CD4-positive, alpha-beta memory T cell (primary cell): ENCODE data around the gene CCDC87. TPM values are rescaled to one million over a fixed set of nuclear protein-coding genes. Genes with fewer than 3 reads are reported as not detected.
"Not testable (repeated sequence)": the region's sequence is repeated elsewhere in the genome, so short reads cannot be mapped to it uniquely, and the experiment has no call there.

ENCODE experiments used
- CTCF ChIA-PET: fragments of 350-600 bp; sonication (Branson Sonifier 250); formaldehyde crosslinking; loops from one replicate; lab custom pipeline; 2021; ENCODE audit warnings: inconsistent platforms; ENCODE audit not compliant: partially characterized antibody; lab: Charles Lee
- POLR2A ChIA-PET: fragments of 350-600 bp; sonication (Branson Sonifier 250); formaldehyde crosslinking; loops from one replicate; lab custom pipeline; 2021; ENCODE audit not compliant: partially characterized antibody; lab: Charles Lee
- DNase-seq, 5 donors: peaks; one replicate each; pipeline versions ENCODE4 v3.0.0 to v3.0.0-alpha.2; 2020 to 2022; ENCODE audit warnings: mixed read lengths in 1 of 5
- H3K27ac ChIP-seq: one replicate; pipeline ENCODE4 v1.7.0; 2013; ENCODE audit warnings: low read depth, low read length
- H3K27me3 ChIP-seq: 2 replicates; pipeline ENCODE4 v1.7.0; 2013; ENCODE audit warnings: mild to moderate bottlenecking, low read length, moderate library complexity; ENCODE audit not compliant: insufficient read depth
- H3K36me3 ChIP-seq: 2 replicates; pipeline ENCODE4 v1.7.0; 2013; ENCODE audit warnings: mild to moderate bottlenecking, low read length, moderate library complexity; ENCODE audit not compliant: insufficient read depth
- H3K4me1 ChIP-seq: 2 replicates; pipeline ENCODE4 v1.7.0; 2013; ENCODE audit warnings: mild to moderate bottlenecking, low read length, moderate library complexity; ENCODE audit not compliant: insufficient read depth
- H3K4me3 ChIP-seq, 2 donors: one replicate each; pipeline ENCODE4 v1.7.0; 2013; ENCODE audit warnings: low read length in 2 of 2, mild to moderate bottlenecking in 1 of 2
- H3K9me3 ChIP-seq, 2 donors: one replicate each; pipeline ENCODE4 v1.7.0; 2013; ENCODE audit warnings: low read length in 2 of 2, control low read depth in 1 of 2; ENCODE audit not compliant: control insufficient read depth in 1 of 2
- H3K27ac Mint-ChIP-seq, 7 donors: one replicate each; pipeline ENCODE4 v1.8.0; 2020 to 2021; ENCODE audit warnings: mixed read lengths in 7 of 7, mild to moderate bottlenecking in 6 of 7, inconsistent platforms in 3 of 7, moderate library complexity in 3 of 7
- H3K27me3 Mint-ChIP-seq, 2 donors: one replicate each; pipeline ENCODE4 v1.8.0; 2020 to 2021; ENCODE audit warnings: mixed read lengths in 2 of 2
- H3K36me3 Mint-ChIP-seq, 2 donors: one replicate each; pipeline ENCODE4 v1.8.0; 2020 to 2021; ENCODE audit warnings: mixed read lengths in 2 of 2, inconsistent platforms in 1 of 2, mild to moderate bottlenecking in 1 of 2
- H3K4me1 Mint-ChIP-seq, 4 donors: one replicate each; pipeline ENCODE4 v1.8.0; 2020 to 2021; ENCODE audit warnings: mixed read lengths in 4 of 4, mild to moderate bottlenecking in 1 of 4
- H3K4me3 Mint-ChIP-seq, 8 donors: one replicate each; pipeline ENCODE4 v1.8.0; 2020 to 2021; ENCODE audit warnings: mixed read lengths in 8 of 8, mild to moderate bottlenecking in 7 of 8, moderate library complexity in 6 of 8, inconsistent platforms in 3 of 8
- H3K9me3 Mint-ChIP-seq, 8 donors: one replicate each; pipeline ENCODE4 v1.8.0; 2020 to 2021; ENCODE audit warnings: mixed read lengths in 8 of 8, mild to moderate bottlenecking in 5 of 8, inconsistent platforms in 3 of 8, moderate library complexity in 1 of 8
- intact Hi-C: fragments of 100-400 bp; cut with micrococcal nuclease; formaldehyde crosslinking; loops from one replicate; pipeline ENCODE4 v1.15.1; 2023
- polyA plus RNA-seq, 2 donors: library from polyadenylated mRNA; unstranded; fragments of 300-500 nt; fragmentation: Illumina TruSeq; gene quantifications; one replicate each; pipeline ENCODE4 v1.2.3, GENCODE V29; 2021
- total RNA-seq, 2 experiments: library from RNA; stranded (reverse); gene quantifications; one replicate each; pipeline ENCODE4 v1.2.3, GENCODE V29; 2021

Gene CCDC87
- total and polyA plus RNA-seq, 4 experiments from 2014 or later: 0.34 TPM; not detected in 3

DNA sequence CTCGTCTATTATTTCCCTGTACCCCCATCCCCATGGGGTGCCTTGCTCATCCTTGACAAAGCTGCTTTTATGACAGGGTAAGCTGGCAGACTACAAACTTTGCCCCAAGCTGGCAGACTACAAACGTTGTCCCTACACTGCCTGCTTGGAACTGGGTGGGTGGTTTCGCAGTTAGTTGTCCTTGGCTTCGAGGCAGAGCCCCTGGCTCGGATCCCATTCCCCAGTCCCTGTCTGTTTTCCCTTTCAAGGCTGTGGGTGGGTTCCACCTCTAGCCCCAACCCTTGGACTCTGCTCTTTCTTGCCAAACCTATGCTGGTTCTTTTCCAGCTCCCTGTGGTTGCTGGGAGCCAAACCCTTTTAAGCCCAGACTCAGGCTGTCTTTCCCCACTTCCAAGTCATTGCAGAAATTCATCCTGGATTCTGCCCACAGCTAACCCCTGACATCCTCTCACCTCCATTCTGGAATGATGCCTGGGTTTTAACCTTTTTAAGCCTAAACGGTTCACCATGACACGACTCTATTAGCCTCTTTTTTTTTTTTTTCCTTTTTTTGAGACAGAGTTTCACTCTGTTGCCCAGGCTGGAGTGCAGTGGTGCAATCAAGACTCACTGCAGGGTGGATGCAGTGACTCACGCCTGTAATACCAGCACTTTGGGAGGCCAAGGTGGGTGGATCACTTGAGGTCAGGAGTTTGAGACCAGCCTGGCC lies 14.4 kb upstream of the CCDC87 start:
- Histone ChIP-seq H3K36me3 (peaks cover 18% of the 10 kb centered on the region), H3K4me1 (peaks cover 11% of the 10 kb centered on the region), H3K27ac (no peak overlapping the region), H3K27me3 (no peaks in the 10 kb centered on the region), H3K4me3 (no peak overlapping the region), H3K9me3 (no peaks in the 10 kb centered on the region)
- peaks cover 0 to 19% of the 10 kb centered on the region in 2 donors for H3K36me3 Mint-ChIP-seq
- H3K27me3 Mint-ChIP-seq: no peaks in the 10 kb centered on the region
- CTCF ChIA-PET: interaction anchor here (1.7 kb wide), 1 partner anchor 29 kb away, joined by 6 read pairs; no protein-coding TSS in a partner anchor
- intact Hi-C loops: no loop called here
- H3K4me1 Mint-ChIP-seq: peaks cover 6 to 13% (median 11%) of the 10 kb centered on the region in 4 donors
- H3K9me3 Mint-ChIP-seq: no peaks in the 10 kb centered on the region
- peak overlapping the region in 1 of 7 donors; percentile 83 for H3K27ac Mint-ChIP-seq
- no peak for DNase-seq
- POLR2A ChIA-PET: interaction anchor here (1.0 to 3.8 kb wide), 3 partner anchors 9 to 31 kb away, joined by 3 to 19 read pairs (median 8); partner anchors contain the start of genes RBM14 and RBM4
- no peak overlapping the region for H3K4me3 Mint-ChIP-seq

DNA sequence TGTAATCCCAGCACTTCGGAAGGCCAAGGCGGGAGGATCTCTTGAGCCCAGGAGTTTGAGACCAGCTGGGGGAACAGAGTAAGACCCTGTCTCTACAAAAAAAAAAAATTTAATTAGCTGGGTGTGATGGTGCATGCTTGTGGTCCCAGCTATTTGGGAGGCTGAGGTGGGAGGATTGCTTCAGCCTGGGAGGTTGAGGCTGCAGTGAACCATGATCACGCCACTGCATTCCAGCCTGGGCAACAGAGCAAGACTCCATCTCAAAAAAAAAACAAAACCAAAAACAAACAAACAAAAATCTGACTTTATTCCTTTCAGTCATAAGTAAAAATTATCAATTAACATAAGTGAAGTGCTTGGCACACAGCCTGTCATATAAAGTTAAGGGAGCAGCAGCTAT lies 13.7 kb upstream of the CCDC87 start:
- Histone ChIP-seq H3K36me3 (peaks cover 20% of the 10 kb centered on the region), H3K4me1 (peaks cover 11% of the 10 kb centered on the region)
- H3K27ac Mint-ChIP-seq, H3K4me3 ChIP-seq, intact Hi-C loops, H3K27ac ChIP-seq, H3K9me3 Mint-ChIP-seq, H3K27me3 Mint-ChIP-seq, H3K9me3 ChIP-seq, H3K4me3 Mint-ChIP-seq, DNase-seq, H3K27me3 ChIP-seq: not testable (repeated sequence)
- ChIA-PET CTCF (interaction anchor here (1.0 to 1.7 kb wide), 3 partner anchors 14 to 29 kb away, joined by 3 to 6 read pairs (median 6); partner anchors contain the start of genes CCDC87 and CCS), POLR2A (interaction anchor here (1.0 to 3.8 kb wide), 3 partner anchors 10 to 32 kb away, joined by 3 to 19 read pairs (median 8); partner anchors contain the start of genes RBM14 and RBM4)
- Mint-ChIP-seq H3K4me1 (peaks cover 6 to 13% (median 11%) of the 10 kb centered on the region in 4 donors), H3K36me3 (peaks cover 0 to 23% of the 10 kb centered on the region in 2 donors)

DNA sequence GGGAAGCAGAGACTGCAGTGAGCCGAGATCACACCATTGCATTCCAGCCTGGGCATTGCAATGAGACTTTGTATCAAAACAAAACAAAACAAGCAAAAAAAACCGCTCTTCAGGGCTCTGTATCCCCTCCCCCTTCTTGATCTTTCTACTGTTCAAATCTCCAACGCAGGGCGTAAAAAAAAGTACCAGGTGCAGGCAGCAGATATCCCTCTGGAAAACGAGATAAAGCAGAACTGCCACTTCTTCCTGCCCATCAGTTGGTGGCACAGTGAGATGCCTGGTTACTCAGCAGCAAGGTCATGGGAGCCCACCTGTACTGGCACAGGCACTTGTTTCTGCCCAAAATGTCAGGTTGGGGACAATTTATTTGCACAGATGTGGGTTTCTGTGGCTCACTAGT lies 11.3 kb upstream of the CCDC87 start:
- peaks cover 0 to 31% of the 10 kb centered on the region in 2 donors for H3K36me3 Mint-ChIP-seq
- Histone ChIP-seq H3K36me3 (peaks cover 20% of the 10 kb centered on the region), H3K4me3 (no peak overlapping the region), H3K27me3 (no peaks in the 10 kb centered on the region), H3K27ac (no peak overlapping the region), H3K4me1 (no peaks in the 10 kb centered on the region), H3K9me3 (no peaks in the 10 kb centered on the region)
- H3K27ac Mint-ChIP-seq: no peak overlapping the region
- no peaks in the 10 kb centered on the region for H3K4me1 Mint-ChIP-seq
- no peaks in the 10 kb centered on the region for H3K9me3 Mint-ChIP-seq
- ChIA-PET CTCF (no interaction called here), POLR2A (interaction anchor here (3.8 kb wide), 1 partner anchor 12 kb away, joined by 19 read pairs; the partner anchor contains the start of gene RBM14)
- H3K4me3 Mint-ChIP-seq: no peak overlapping the region
- intact Hi-C loops: no loop called here
- no peak for DNase-seq
- no peaks in the 10 kb centered on the region for H3K27me3 Mint-ChIP-seq

- H3K27ac ChIP-seq: no peak overlapping the region
- no peaks in the 10 kb centered on the region for H3K27me3 ChIP-seq
- H3K4me1 ChIP-seq: no peaks in the 10 kb centered on the region
- H3K4me3 ChIP-seq: no peak overlapping the region
- Mint-ChIP-seq H3K36me3 (peaks cover 0 to 33% of the 10 kb centered on the region in 2 donors), H3K4me3 (no peak overlapping the region), H3K27me3 (no peaks in the 10 kb centered on the region), H3K9me3 (no peaks in the 10 kb centered on the region), H3K4me1 (no peaks in the 10 kb centered on the region), H3K27ac (peak overlapping the region in 1 of 7 donors; percentile 70)
- ChIA-PET CTCF (no interaction called here), POLR2A (interaction anchor here (0.8 to 2.4 kb wide), 2 partner anchors 14 to 40 kb away, joined by 3 to 8 read pairs; partner anchors contain the start of gene RBM14)
- H3K9me3 ChIP-seq: no peaks in the 10 kb centered on the region
- DNase-seq: no peak
- H3K36me3 ChIP-seq: peaks cover 20% of the 10 kb centered on the region
- intact Hi-C loops: no loop called here
These were observed 10.2 kb upstream of the CCDC87 start for GRCh38 chr11:66603072-66603471.

DNA sequence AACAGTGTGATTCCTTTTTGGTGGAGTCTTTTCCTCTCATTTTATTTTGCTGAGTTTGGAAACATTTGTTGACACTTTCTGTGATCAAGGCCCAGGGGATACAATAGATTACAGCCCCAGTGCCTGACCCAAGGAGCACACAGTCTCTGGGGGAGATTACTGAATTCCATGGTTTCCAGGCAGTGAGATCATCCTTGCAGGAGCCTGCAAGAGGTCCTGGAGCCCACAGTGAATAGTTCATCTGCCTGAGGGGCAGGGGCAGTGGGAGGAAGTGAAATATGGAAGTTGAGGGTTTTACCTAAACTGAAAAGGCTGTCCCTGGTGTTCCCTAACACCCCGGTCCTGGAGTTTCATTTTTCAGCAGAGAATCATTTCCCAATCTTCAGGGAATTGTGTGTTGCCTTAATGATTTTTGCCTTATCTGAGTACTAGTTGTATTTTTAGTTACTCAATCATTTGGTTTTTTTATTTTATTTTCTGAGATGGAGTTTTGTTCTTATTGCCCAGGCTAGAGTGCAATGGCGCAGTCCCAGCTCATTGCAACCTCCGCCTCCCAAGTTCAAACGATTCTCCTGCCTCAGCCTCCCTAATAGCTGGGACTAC lies 7.9 kb upstream of the CCDC87 start:
- peak overlapping the region in 1 of 7 donors; percentile 64 for H3K27ac Mint-ChIP-seq

DNA sequence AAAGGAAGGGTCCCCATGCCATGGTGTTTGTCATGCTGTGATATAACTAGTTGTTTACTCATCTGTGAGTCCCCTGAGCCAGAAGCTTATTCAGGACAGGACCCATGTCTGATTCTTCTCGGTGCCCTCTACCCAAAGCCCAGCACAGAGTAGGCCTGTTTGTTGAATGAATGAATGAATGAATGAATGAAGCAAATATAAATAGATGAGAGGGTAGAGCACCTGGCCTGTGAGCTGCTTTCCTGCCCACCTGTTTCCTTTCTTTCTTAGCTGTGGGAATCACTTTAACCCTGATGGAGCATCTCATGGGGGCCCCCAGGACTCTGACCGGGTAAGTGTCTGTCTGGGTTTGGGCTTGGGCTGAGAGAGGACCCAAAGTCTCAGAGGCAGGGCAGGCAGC lies 7.4 kb upstream of the CCDC87 start:
- H3K36me3 ChIP-seq: peaks cover 12% of the 10 kb centered on the region
- H3K9me3 Mint-ChIP-seq: no peaks in the 10 kb centered on the region
- CTCF ChIA-PET: no interaction called here
- no peaks in the 10 kb centered on the region for H3K9me3 ChIP-seq
- H3K4me3 Mint-ChIP-seq: no peak overlapping the region
- peaks cover 2 to 10% (median 6%) of the 10 kb centered on the region in 4 donors for H3K4me1 Mint-ChIP-seq
- H3K4me3 ChIP-seq: no peak overlapping the region
- intact Hi-C loops: no loop called here
- H3K27me3 ChIP-seq: no peaks in the 10 kb centered on the region
- no peak for DNase-seq
- H3K27me3 Mint-ChIP-seq: no peaks in the 10 kb centered on the region
- H3K36me3 Mint-ChIP-seq: peaks cover 0 to 25% of the 10 kb centered on the region in 2 donors
- peak overlapping the region in 1 of 7 donors; percentile 64 for H3K27ac Mint-ChIP-seq
- H3K27ac ChIP-seq: no peak overlapping the region
- POLR2A ChIA-PET: interaction anchor here (0.8 to 1.2 kb wide), 2 partner anchors 10 to 17 kb away, joined by 4 to 5 read pairs; partner anchors contain the start of gene RBM14
- peaks cover 9% of the 10 kb centered on the region for H3K4me1 ChIP-seq

More for the DNA sequence above, 7.9 kb upstream of the CCDC87 start:
- Mint-ChIP-seq H3K36me3 (peaks cover 0 to 28% of the 10 kb centered on the region in 2 donors), H3K4me3 (no peak overlapping the region), H3K4me1 (peaks cover 0 to 5% (median 3%) of the 10 kb centered on the region in 4 donors), H3K27me3 (no peaks in the 10 kb centered on the region), H3K9me3 (no peaks in the 10 kb centered on the region)
- CTCF ChIA-PET: interaction anchor here (1.5 to 1.6 kb wide), 2 partner anchors 8 to 78 kb away, joined by 3 to 6 read pairs; partner anchors contain the start of genes CCDC87 and RBM4B
- no peaks in the 10 kb centered on the region for H3K27me3 ChIP-seq
- H3K27ac ChIP-seq: no peak overlapping the region
- no peak for DNase-seq
- peaks cover 17% of the 10 kb centered on the region for H3K36me3 ChIP-seq
- H3K4me3 ChIP-seq: no peak overlapping the region
- no peaks in the 10 kb centered on the region for H3K9me3 ChIP-seq
- intact Hi-C loops: no loop called here
- peaks cover 4% of the 10 kb centered on the region for H3K4me1 ChIP-seq
- POLR2A ChIA-PET: interaction anchor here (1.2 to 2.4 kb wide), 2 partner anchors 16 to 17 kb away, joined by 5 to 8 read pairs; partner anchors contain the start of gene RBM14
